Subcutaneous abdominal adipose tissue (tissue), 5 donors: ENCODE results near the gene ADARB2.

Source experiments
- H3K27ac ChIP-seq: one replicate; pipeline ENCODE4 v1.7.0; 2013; ENCODE audit warnings: low read depth, mild to moderate bottlenecking, inconsistent platforms, low read length, moderate library complexity
- H3K27me3 ChIP-seq, 5 donors: one replicate each; pipeline ENCODE4 v1.7.0; 2013; ENCODE audit warnings: low read length in 5 of 5, inconsistent platforms in 1 of 5; ENCODE audit not compliant: control insufficient read depth in 5 of 5, insufficient read depth in 4 of 5
- H3K36me3 ChIP-seq, 5 donors: one replicate each; pipeline ENCODE4 v1.7.0; 2013; ENCODE audit warnings: low read length in 5 of 5; ENCODE audit not compliant: control insufficient read depth in 5 of 5, insufficient read depth in 5 of 5
- H3K4me1 ChIP-seq, 5 donors: one replicate each; pipeline ENCODE4 v1.7.0; 2013; ENCODE audit warnings: low read length in 5 of 5, mild to moderate bottlenecking in 3 of 5, moderate library complexity in 1 of 5; ENCODE audit not compliant: control insufficient read depth in 5 of 5, insufficient read depth in 5 of 5
- H3K4me3 ChIP-seq, 5 donors: one replicate each; pipeline ENCODE4 v1.7.0; 2013; ENCODE audit warnings: low read length in 5 of 5, low read depth in 1 of 5
- H3K9ac ChIP-seq, 5 donors: one replicate each; pipeline ENCODE4 v1.7.0; 2013; ENCODE audit warnings: low read length in 5 of 5, mild to moderate bottlenecking in 4 of 5, moderate library complexity in 3 of 5
- H3K9me3 ChIP-seq, 5 donors: one replicate each; pipeline ENCODE4 v1.7.0; 2013; ENCODE audit warnings: low read length in 5 of 5; ENCODE audit not compliant: control insufficient read depth in 5 of 5
- donor health status: healthy.
- donor health status: healthy.
- donor health status: healthy.
- donor health status: healthy.
- donor health status: healthy.

The ADARB2 gene

GRCh38 chr10:1141701-1142100, 595.6 kb downstream of the ADARB2 start:
- Histone ChIP-seq H3K4me1 (no peaks in the 10 kb centered on the region), H3K9me3 (peaks cover 8 to 20% (median 16%) of the 10 kb centered on the region in 5 donors), H3K36me3 (no peaks in the 10 kb centered on the region), H3K4me3 (no peak overlapping the region), H3K27ac (no peak overlapping the region), H3K9ac (no peak overlapping the region), H3K27me3 (no peaks in the 10 kb centered on the region)

DNA sequence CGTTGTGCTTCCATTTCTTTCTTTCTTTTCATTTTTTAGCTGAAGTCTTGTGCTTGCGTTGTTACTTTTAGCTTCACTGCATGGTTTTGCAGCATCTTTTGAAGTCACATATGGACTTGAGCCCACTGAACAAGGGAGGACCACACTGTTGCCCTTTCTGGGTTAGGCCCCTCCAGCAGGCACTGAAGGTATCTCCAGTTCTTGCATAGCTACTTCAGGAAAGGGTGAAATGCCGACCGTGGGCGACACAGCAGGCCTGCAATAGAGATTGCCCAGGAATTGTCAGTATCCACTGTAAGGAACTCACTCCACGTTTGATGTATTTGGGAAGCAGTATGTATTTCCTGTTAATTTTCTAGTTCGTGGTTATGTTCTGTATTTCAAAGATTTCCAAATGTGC, 596.1 kb downstream of the ADARB2 start:
- Histone ChIP-seq H3K4me1 (no peaks in the 10 kb centered on the region), H3K27me3 (no peaks in the 10 kb centered on the region), H3K36me3 (no peaks in the 10 kb centered on the region), H3K9ac (no peak overlapping the region), H3K4me3 (no peak overlapping the region), H3K27ac (no peak overlapping the region), H3K9me3 (peaks cover 8 to 16% (median 16%) of the 10 kb centered on the region in 5 donors)

- Histone ChIP-seq H3K4me3 (no peak overlapping the region), H3K27me3 (no peaks in the 10 kb centered on the region), H3K4me1 (no peaks in the 10 kb centered on the region), H3K9ac (no peak overlapping the region), H3K27ac (no peak overlapping the region), H3K36me3 (no peaks in the 10 kb centered on the region), H3K9me3 (peaks cover 5 to 14% (median 6%) of the 10 kb centered on the region in 5 donors)
Observed at GRCh38 chr10:1138529-1138928, 598.8 kb downstream of the ADARB2 start.

DNA sequence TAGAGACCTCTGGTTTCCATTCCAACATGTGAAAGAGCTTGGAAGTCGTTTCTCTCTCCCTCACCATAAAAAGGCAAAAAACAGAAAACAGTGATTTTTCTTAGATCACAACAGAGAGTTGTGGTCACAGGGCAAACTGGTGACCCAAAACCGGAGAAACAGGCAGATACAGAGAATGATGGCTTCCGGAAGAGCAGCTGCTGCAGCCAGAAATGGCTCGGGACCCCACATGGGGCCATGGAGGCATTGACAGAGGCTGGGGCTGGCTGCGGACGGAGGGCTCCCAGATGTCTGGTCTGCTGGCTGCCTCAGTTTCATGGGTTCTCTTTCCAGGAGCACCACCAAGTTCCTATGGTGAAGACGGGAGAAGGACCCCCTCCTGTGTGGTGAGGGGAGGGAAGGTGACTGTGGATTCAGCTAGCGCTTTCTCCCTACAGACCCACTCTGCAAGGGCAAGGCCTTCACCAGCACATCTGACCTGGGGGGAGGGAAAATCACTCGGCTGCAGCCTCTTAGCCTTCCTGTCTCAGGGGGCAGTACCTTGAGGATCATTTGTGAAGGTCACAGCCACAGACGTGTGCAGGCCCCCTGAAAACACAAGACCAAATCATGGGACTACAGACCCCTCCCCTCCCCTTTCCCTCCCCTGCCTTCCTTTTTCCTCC, 599.7 kb downstream of the ADARB2 start:
- Histone ChIP-seq H3K27ac (no peak overlapping the region), H3K9me3 (peaks cover 2 to 11% (median 6%) of the 10 kb centered on the region in 5 donors), H3K27me3 (no peaks in the 10 kb centered on the region), H3K4me1 (no peaks in the 10 kb centered on the region), H3K9ac (no peak overlapping the region), H3K4me3 (no peak overlapping the region), H3K36me3 (no peaks in the 10 kb centered on the region)

DNA sequence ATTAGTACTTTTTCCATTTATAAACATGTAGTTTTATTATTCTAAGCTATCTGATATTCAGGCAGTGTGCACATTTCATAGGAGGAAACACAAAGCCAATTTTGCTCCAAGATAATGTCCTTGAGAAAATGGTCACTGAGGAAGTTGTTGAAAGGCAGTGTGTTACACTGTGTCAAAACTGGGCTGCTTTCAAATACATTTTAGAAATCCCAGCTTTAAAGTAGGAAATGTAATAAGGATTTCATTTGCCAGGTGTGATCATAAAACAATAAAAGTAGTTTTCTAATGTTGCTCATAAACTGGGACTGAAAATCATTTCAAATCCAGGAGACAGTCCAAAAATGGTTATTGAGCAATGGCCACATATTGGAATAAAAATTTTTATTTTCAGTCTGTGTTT, 601.1 kb downstream of the ADARB2 start:
- H3K27ac ChIP-seq: no peak overlapping the region
- peaks cover 0 to 9% (median 7%) of the 10 kb centered on the region in 5 donors for H3K36me3 ChIP-seq
- H3K4me3 ChIP-seq: no peak overlapping the region
- H3K9me3 ChIP-seq: peaks cover 2 to 11% (median 6%) of the 10 kb centered on the region in 5 donors
- no peaks in the 10 kb centered on the region for H3K27me3 ChIP-seq
- H3K9ac ChIP-seq: no peak overlapping the region
- no peaks in the 10 kb centered on the region for H3K4me1 ChIP-seq

- Histone ChIP-seq H3K9ac (no peak overlapping the region), H3K9me3 (peaks cover 0 to 9% (median 6%) of the 10 kb centered on the region in 5 donors), H3K27me3 (no peaks in the 10 kb centered on the region), H3K27ac (no peak overlapping the region), H3K4me3 (no peak overlapping the region), H3K36me3 (peaks cover 0 to 29% (median 28%) of the 10 kb centered on the region in 5 donors), H3K4me1 (no peaks in the 10 kb centered on the region)
Observed at GRCh38 chr10:1134156-1134555, 603.2 kb downstream of the ADARB2 start.

DNA sequence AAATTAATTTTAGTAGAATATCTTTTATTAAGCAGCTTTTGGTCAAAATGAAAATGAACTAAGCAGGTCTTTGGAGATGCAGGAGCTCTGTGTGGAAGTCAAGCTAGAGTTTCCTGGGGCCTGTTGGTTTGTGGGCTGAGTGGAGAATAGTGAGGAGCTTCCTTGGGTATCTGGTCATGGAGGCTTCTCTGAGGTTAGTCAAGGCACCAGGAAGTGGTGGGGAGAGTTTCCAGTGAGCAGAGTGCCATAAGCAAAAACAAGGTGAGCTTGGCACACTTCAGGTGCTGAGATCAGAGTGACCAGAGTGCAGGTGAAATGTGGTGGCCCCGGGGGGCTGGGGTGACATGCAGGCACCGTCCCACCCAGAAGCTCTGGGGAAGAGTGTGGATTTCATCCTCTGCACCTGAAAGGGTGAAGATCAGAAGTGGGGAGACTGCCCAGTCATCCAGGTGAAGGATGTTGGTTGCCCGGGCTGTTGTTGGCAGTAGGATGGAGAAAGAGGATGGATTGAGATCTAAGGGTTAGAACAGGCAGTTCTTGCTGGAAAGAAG, 603.8 kb downstream of the ADARB2 start:
- Histone ChIP-seq H3K9me3 (peaks cover 0 to 5% (median 4%) of the 10 kb centered on the region in 5 donors), H3K9ac (no peak overlapping the region), H3K27me3 (no peaks in the 10 kb centered on the region), H3K4me1 (no peaks in the 10 kb centered on the region), H3K4me3 (no peak overlapping the region), H3K36me3 (peaks cover 0 to 35% (median 34%) of the 10 kb centered on the region in 5 donors), H3K27ac (no peak overlapping the region)

- Histone ChIP-seq H3K4me1 (no peaks in the 10 kb centered on the region), H3K9ac (no peak overlapping the region), H3K36me3 (peaks cover 4 to 43% (median 42%) of the 10 kb centered on the region in 5 donors)
Observed at GRCh38 chr10:1132584-1132983, 604.7 kb downstream of the ADARB2 start.

DNA sequence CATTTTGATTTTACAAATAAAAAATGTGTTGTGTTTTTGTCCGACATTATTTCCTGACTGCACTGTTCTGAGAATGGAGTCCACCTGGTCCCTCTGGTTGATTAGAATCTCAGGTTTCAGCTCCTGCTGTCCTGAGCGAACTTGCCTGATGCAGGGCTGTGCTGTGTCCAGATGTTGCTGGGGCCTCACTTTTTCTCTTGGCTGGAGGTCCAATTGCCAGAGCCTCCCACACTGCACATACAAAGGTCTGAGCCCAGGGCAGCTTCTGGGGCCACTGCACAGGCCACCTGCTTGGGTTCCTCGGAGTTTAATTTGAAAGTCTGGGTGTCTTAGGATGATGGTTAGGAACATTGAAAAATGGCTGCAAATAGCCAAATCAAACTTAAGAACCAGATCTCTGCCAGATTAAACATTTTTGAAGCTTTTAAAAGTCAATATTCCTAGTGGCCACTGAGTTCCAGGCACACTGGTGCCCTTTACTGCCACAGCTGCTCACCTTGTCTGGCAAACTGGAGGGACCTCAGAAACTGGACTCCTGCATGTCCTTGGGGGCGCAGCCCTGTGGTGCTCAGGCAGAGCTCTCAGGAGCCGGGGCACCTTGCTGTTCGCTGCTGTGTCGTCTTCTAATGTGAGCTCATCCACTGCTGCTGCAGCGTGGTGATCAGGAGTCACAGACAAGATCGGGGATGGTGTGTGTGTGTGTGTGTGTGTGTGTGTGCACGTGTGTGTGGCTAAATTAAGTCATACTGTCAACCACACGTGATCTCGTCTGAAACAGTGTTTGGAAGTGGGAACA, 606.1 kb downstream of the ADARB2 start:
- no peak overlapping the region for H3K27ac ChIP-seq
- H3K9ac ChIP-seq: no peak overlapping the region
- H3K4me3 ChIP-seq: no peak overlapping the region
- H3K9me3 ChIP-seq: no peaks in the 10 kb centered on the region
- no peaks in the 10 kb centered on the region for H3K4me1 ChIP-seq
- H3K27me3 ChIP-seq: no peaks in the 10 kb centered on the region
- H3K36me3 ChIP-seq: peaks cover 11 to 56% (median 52%) of the 10 kb centered on the region in 5 donors

More at GRCh38 chr10:1132584-1132983, 604.7 kb downstream of the ADARB2 start:
- Histone ChIP-seq H3K9me3 (no peaks in the 10 kb centered on the region), H3K27ac (no peak overlapping the region), H3K4me3 (no peak overlapping the region), H3K27me3 (no peaks in the 10 kb centered on the region)

DNA sequence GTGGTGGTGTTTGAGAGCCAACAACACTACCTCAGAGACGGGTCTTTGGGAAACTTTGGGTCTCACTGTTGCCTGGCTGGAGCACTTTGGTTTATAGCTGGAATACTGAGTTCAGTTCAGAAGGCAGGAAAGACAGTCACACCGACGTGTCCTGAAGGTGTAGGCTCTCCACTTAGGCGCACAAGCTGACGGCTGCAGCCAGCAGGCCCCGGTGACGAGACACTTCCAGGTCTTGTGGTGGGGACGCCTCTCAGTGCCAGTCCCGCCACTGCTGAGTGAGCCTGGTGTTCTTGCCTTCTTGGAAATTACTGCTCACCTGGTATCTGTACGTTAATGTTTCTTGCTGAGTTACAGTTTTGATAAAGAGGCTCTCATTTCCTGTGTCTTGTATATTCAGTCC, 607.1 kb downstream of the ADARB2 start:
- Histone ChIP-seq H3K9me3 (no peaks in the 10 kb centered on the region), H3K4me1 (no peaks in the 10 kb centered on the region), H3K27me3 (no peaks in the 10 kb centered on the region), H3K36me3 (peaks cover 11 to 64% (median 59%) of the 10 kb centered on the region in 5 donors), H3K4me3 (no peak overlapping the region), H3K27ac (no peak overlapping the region), H3K9ac (no peak overlapping the region)
